NCI-H345 treated with DMSO at 0.1 percent for 48 hours (cell line): ENCODE data around the gene NRBP1.
"Not testable (repeated sequence)": the region's sequence is repeated elsewhere in the genome, so short reads cannot be mapped to it uniquely, and the experiment has no call there.

Source experiments
- DNase-seq: peaks from one replicate; lab custom pipeline; 2025; ENCODE audit not compliant: unreplicated experiment; lab: John Stamatoyannopoulos, UW

Gene NRBP1

DNA sequence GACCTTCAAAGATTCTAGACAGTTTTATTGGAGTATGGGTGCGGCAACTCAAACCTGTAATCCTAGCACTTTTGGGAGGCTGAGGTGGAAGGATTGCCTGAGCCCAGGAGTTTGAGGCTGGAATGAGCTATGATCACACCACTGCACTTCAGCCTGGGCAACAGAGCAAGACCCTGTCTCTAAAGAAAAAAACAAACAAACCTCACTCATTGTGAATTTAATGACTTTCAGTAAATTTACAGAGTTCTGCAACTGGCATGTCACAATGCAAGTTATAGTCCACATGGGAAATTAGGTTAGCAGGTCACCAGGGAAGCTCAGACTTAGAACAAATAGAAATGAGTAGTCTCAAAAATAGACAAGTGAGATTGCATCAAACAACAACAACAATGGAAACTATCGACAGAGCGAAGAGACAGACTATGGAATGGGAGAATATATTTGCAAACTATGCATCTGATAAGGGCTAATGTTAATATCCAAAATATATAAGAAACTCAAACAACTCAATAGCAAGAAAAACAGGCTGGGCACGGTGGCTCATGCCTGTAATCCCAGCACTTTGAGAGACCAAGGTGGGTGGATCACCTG is 6.7 kb upstream of the NRBP1 start:
- no peak for DNase-seq

- no peak for DNase-seq
Measured at GRCh38 chr2:27422958-27423357, 5.5 kb upstream of the NRBP1 start.

- not testable (repeated sequence) for DNase-seq
Measured at GRCh38 chr2:27425039-27425438, 3.4 kb upstream of the NRBP1 start.

- peak; percentile 60 for DNase-seq
Measured at GRCh38 chr2:27427863-27428212, 593 bp upstream of the NRBP1 start.

DNA sequence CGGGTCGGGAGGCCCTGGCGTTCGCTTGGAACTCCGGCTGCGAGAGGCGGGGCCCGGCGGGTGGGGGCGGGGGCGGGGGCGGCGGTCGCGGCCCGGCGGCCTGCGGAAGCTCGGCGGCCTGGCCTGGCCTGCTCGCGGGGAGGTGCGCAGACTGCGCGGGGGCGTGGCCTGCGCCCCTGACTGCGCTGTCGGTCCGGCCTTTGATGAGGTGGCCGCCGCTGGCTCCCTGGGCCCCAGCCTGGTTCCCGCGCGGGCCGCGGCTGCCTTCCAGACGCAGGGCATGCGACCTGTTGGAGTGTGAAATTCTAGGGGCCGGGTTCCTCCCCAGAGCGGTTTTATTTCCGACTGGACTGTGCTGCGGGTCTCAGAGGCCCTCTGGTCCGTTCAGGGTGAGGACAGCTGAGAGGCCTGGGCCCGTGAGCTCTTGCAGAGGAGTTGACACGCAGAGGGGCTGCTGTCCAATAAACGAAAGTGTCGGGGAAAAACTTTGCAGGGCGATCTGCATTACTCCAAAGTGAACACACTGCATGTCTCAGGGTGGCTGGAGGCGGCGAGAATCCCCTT is 629 bp downstream of the NRBP1 start:
- DNase-seq: peak; percentile 72

DNA sequence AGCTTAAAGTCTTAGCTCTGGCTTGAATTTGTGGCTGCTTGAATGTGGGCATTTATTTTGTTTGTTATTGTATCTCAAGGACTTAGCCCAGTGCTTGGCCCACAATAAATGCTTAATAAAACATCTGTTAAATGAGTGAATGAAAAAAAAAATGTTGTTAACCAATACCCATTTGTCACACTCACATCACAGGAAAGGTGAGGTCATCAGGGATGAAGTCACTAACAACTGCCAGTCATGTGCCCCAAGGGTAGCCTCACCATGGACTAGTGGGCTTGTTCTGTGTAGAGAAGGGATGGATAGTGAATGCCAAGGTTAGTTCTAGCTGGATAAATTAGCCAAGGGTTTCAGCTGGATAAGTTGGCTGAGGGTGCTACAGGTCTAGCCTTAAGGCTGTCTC is 3.0 kb downstream of the NRBP1 start:
- DNase-seq: no peak

- DNase-seq: no peak
Measured at GRCh38 chr2:27435628-27436027, 7.2 kb downstream of the NRBP1 start.

DNA sequence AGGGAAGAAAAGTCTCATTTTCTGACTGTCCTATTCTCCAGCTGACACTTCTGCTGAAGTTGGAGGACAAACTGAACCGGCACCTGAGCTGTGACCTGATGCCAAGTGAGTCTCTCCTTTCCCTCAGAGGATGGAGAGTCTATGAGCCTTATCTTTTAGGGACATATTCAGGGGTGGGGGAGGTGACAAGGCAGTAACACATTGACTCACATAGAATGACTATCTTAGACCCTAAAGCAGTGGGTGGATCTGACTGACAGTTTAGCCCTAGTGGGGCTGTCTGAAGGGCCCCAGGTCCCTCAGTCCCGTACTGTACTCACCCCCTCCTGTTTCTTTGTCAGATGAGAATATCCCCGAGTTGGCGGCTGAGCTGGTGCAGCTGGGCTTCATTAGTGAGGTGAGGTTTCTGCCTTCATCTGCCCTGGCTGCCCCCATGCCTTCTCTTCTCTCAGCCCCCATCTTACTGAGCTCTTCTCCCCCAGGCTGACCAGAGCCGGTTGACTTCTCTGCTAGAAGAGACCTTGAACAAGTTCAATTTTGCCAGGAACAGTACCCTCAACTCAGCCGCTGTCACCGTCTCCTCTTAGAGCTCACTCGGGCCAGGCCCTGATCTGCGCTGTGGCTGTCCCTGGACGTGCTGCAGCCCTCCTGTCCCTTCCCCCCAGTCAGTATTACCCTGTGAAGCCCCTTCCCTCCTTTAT is 12.9 kb downstream of the NRBP1 start:
- DNase-seq: no peak

GRCh38 chr2:27441958-27442919 is 13.8 kb downstream of the NRBP1 start, which contains the start of gene KRTCAP3:
TSS of gene KRTCAP3 (plus strand) at chr2:27442381. CDS start at chr2:27442413, 32 bp downstream.
- DNase-seq: peak; percentile 60

- DNase-seq: no peak
Measured at GRCh38 chr2:27442920-27443282, 14.5 kb downstream of the NRBP1 start.

DNA sequence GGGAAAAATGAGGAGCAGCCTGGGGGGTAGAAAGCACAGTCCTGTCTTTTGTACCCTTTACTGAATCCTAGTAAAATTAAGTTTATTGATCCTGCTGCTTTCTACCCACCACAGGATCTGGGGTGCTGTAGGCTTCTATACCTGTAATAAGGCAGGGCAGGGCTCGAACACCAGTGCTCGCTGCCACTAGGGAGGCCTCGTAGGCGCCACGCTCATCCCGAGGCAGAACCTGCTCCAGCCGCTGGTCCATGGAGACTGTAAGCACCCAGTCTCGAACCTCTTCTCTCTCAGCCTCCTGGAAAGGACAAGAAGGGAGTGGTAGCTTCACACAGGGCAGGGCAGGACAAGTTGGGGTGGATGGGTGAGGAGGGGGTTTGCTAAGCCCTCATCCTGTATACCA is 16.7 kb downstream of the NRBP1 start:
- no peak for DNase-seq

- DNase-seq: no peak
Measured at GRCh38 chr2:27445615-27446014, 17.2 kb downstream of the NRBP1 start.

- no peak for DNase-seq
Measured at GRCh38 chr2:27446057-27446456, 17.6 kb downstream of the NRBP1 start.

GRCh38 chr2:27448381-27448780 is 19.9 kb downstream of the NRBP1 start:
- no peak for DNase-seq

GRCh38 chr2:27451095-27451494 is 22.7 kb downstream of the NRBP1 start:
- DNase-seq: no peak

DNA sequence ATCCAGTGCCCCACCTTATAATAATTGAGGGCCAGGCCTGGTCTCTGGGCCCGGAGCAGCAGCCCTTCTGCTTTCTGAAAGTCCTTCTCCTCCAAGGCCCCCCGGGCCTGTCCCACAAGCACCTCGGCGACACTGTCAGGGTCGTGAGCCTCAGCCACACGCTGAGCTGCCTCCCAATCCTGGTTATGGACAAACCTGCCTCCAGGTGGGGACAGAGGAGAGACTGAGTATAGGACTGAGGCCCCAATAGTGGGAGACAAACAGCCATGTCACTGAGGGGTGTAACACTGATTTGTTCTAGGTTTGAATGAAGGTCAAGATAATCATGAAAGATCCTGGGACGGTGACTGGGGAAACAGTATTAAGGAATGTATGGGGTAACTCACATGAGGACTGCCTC is 25.5 kb downstream of the NRBP1 start:
- DNase-seq: no peak

- no peak for DNase-seq
Measured at GRCh38 chr2:27461118-27461517, 32.7 kb downstream of the NRBP1 start.

DNA sequence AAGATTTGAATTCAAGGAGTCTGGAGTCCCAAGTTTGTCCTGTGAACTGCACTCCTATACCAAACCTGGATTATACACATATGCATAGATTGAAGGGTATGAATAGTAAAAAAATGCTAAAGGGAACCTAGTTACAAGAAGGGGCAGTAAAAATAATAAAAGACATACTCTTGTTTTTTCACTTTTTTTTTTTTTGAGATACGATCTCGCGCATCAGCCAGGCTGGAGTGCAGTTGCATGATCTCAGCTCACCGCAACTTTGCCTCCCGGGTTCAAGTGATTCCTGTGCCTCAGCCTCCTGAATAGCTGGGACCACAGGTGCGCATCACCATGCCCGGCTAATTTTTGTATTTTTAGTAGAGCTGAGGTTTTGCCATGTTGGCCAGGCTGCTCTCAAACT is 36.0 kb downstream of the NRBP1 start:
- no peak for DNase-seq

- DNase-seq: no peak
Measured at GRCh38 chr2:27471961-27472360, 43.5 kb downstream of the NRBP1 start.

- DNase-seq: no peak
Measured at GRCh38 chr2:27485496-27485895, 57.1 kb downstream of the NRBP1 start.

- no peak for DNase-seq
Measured at GRCh38 chr2:27489118-27489497, 60.7 kb downstream of the NRBP1 start.
